Gastroesophageal sphincter (tissue), 4 donors: ENCODE results near the gene CUL9. TPM values are rescaled to one million over a fixed set of nuclear protein-coding genes. Genes with fewer than 3 reads are reported as not detected.

ENCODE experiments used
- ATAC-seq: fragments of 150-250 bp; one replicate; pipeline ENCODE4 v1.9.1; 2016; ENCODE audit warnings: mild to moderate bottlenecking, moderate library complexity
- H3K27ac ChIP-seq, 4 donors: fragments of 200-600 bp; sonication (generic) in 3 of 4; 1 replicate in 3 of 4; 2 replicates in 1 of 4; pipeline ENCODE4 v1.5.1; 2016 to 2019
- H3K27me3 ChIP-seq: fragments of 200-600 bp; sonication (generic); one replicate; pipeline ENCODE4 v1.5.1; 2019
- H3K36me3 ChIP-seq, 2 donors: fragments of 200-600 bp; sonication (generic); one replicate each; pipeline ENCODE4 v1.5.1; 2019; ENCODE audit warnings: control low read depth in 1 of 2
- H3K4me1 ChIP-seq, 3 donors: fragments of 200-600 bp; sonication (generic); 1 replicate in 2 of 3; 2 replicates in 1 of 3; pipeline ENCODE4 v1.5.1; 2016 to 2019; ENCODE audit warnings: control low read depth in 2 of 3
- H3K4me3 ChIP-seq, 2 donors: fragments of 200-600 bp; sonication (generic); one replicate each; pipeline ENCODE4 v1.5.1; 2019; ENCODE audit warnings: mild to moderate bottlenecking in 1 of 2, moderate library complexity in 1 of 2
- H3K9me3 ChIP-seq, 3 donors: fragments of 200-600 bp; sonication (generic); one replicate each; pipeline ENCODE4 v1.5.1; 2017 to 2019; ENCODE audit warnings: control low read depth in 2 of 3
- EP300 ChIP-seq: sonication (generic); formaldehyde crosslinking; IDR thresholded peaks from one replicate; pipeline ENCODE4 v1.6.1; 2017; ENCODE audit warnings: antibody characterized with exemption, mild to moderate bottlenecking
- POLR2A ChIP-seq, 2 donors: fragments of 450-650 bp; IDR thresholded peaks; one replicate each; pipeline ENCODE4 v1.6.1; 2017; ENCODE audit warnings: antibody characterized with exemption in 2 of 2, mild to moderate bottlenecking in 2 of 2, moderate library complexity in 1 of 2
- POLR2AphosphoS5 ChIP-seq: sonication (generic); formaldehyde crosslinking; IDR thresholded peaks from one replicate; pipeline ENCODE4 v1.6.1; 2017; ENCODE audit warnings: antibody characterized with exemption
- WGBS, 2 donors: methylation state at CpG; one replicate each; pipeline ENCODE4 v1.1.5; 2018; ENCODE audit warnings: low coverage in 1 of 2; 5-methylcytosine and 5-hydroxymethylcytosine counted together
- total RNA-seq, 4 donors: library from RNA; depleted of rRNA; stranded (reverse); fragments of >200 nt; gene quantifications; one replicate each; pipeline ENCODE4 v1.1.0, GENCODE V29; 2016
- TF ChIP-seq, protein P1 (sequence below), 4 experiments: fragments of 200-600 bp in 2 of 4; fragments of 450-650 bp in 2 of 4; sonication (generic) in 1 of 4; IDR thresholded peaks; one replicate each; pipeline ENCODE4 v1.5.1; 2017 to 2019; ENCODE audit warnings: antibody characterized with exemption in 4 of 4, mild to moderate bottlenecking in 2 of 4, moderate library complexity in 2 of 4

CUL9 gene
- total RNA-seq, 4 donors from 2014 or later: 23.2 to 36.6 (median 24.2) TPM

DNA sequence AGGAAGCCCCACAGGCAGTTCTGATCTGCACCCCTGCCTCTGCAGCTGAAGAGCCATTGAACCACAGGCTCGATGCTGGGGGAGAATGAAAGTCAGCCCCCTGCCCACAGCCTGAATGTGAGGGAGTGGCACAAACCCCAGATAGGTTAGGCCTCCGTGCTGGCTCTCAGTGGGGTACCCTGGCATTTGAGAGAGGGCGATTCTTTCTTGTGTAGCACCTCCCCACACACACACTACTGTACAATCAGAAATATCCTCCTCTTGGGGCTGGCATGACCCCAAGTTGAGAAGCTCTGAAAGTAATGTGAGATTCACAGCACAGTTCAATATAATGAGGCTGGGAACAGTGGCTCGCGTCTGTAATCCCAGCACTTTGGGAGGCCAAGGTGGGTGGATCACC, 79.2 kb downstream of the CUL9 start:
- H3K9me3 ChIP-seq: no peaks in the 10 kb centered on the region
- H3K27ac ChIP-seq: no peak overlapping the region
- 74 to 100% methylated on average over 2 to 5 of the region's 5 CpGs for WGBS, 2 donors
- H3K36me3 ChIP-seq: no peaks in the 10 kb centered on the region
- H3K4me1 ChIP-seq: no peaks in the 10 kb centered on the region
- H3K4me3 ChIP-seq: no peak overlapping the region
- no peak for ATAC-seq
- H3K27me3 ChIP-seq: peaks cover 21% of the 10 kb centered on the region
- no peak for TF ChIP-seq EP300
- no peak for TF ChIP-seq POLR2A (IDR thresholded peaks at IDR 0.05)
- TF ChIP-seq POLR2AphosphoS5: no peak
- TF ChIP-seq, protein P1, sequence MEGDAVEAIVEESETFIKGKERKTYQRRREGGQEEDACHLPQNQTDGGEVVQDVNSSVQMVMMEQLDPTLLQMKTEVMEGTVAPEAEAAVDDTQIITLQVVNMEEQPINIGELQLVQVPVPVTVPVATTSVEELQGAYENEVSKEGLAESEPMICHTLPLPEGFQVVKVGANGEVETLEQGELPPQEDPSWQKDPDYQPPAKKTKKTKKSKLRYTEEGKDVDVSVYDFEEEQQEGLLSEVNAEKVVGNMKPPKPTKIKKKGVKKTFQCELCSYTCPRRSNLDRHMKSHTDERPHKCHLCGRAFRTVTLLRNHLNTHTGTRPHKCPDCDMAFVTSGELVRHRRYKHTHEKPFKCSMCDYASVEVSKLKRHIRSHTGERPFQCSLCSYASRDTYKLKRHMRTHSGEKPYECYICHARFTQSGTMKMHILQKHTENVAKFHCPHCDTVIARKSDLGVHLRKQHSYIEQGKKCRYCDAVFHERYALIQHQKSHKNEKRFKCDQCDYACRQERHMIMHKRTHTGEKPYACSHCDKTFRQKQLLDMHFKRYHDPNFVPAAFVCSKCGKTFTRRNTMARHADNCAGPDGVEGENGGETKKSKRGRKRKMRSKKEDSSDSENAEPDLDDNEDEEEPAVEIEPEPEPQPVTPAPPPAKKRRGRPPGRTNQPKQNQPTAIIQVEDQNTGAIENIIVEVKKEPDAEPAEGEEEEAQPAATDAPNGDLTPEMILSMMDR (IDR thresholded peaks at IDR 0.05): no peak

DNA sequence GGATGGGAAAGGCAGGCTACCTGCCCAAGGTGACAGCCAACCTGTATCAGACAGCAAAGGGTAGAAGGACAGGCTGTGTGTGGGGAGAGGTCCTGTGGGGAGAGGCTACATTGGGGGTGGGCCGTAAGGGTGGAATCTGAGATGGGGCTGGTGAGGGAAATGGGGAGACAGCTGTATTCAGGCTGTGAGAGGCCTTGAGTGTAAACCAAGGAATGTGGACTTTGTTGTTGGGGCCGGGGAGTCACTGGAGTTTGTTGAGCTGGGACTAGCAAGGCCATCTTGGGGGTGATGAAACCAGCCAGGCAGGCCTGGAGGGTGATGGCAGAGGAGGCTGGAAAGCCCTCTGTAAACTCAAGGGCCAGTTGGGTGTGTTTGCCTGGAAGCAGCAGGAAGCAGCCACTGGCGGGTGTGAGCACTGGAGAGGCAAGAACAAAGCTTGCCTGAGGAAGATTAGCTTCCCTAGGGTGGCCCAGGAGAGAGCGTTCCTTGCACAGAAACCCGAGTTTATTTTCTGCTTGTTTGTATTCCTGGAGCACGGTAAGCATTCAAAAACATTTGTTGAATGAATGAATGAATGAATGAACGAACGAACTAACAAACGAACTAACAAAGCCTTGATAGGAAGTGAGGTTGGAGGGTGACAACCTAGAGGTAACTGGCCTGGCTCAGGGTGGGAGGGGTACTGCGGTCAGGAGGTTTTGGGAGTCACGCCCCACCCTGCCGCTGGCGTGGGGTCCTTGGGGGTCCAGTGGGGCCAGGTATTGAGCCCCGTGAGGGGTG, 80.2 kb downstream of the CUL9 start:
- TF ChIP-seq POLR2AphosphoS5: no peak
- no peak for TF ChIP-seq POLR2A (IDR thresholded peaks at IDR 0.05)
- no peak for TF ChIP-seq EP300
- TF ChIP-seq, protein P1 (IDR thresholded peaks at IDR 0.05): no peak
- ATAC-seq: no peak
- Histone ChIP-seq H3K9me3 (no peaks in the 10 kb centered on the region), H3K27me3 (peaks cover 15% of the 10 kb centered on the region), H3K27ac (no peak overlapping the region), H3K4me3 (no peak overlapping the region), H3K36me3 (no peaks in the 10 kb centered on the region), H3K4me1 (no peaks in the 10 kb centered on the region)
- WGBS, 2 donors: 72 to 85% methylated on average over 10 to 11 of the region's 14 CpGs

DNA sequence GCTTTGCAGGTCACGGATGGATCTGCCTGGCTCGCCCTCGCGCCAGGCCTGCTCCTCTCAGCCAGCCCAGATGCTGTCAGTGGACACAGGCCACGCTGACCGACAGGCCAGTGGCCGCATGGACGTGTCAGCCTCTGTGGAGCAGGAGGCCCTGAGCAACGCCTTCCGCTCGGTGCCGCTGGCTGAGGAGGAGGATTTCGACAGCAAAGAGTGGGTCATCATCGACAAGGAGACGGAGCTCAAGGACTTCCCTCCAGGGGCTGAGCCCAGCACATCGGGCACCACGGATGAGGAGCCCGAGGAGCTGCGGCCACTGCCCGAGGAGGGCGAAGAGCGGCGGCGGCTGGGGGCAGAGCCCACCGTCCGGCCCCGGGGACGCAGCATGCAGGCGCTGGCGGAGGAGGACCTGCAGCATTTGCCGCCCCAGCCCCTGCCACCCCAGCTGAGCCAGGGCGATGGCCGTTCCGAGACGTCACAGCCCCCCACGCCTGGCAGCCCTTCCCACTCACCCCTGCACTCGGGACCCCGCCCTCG, 80.9 kb downstream of the CUL9 start:
- no peak for ATAC-seq
- H3K9me3 ChIP-seq: no peaks in the 10 kb centered on the region
- no peak overlapping the region for H3K27ac ChIP-seq
- H3K4me3 ChIP-seq: no peak overlapping the region
- H3K4me1 ChIP-seq: peaks cover 0 to 4% (median 0%) of the 10 kb centered on the region in 3 donors
- WGBS, 2 donors: 80% methylated on average over 1 of the region's 39 CpGs; no CpG with 5 or more reads in 1 of the 2 donors
- no peaks in the 10 kb centered on the region for H3K36me3 ChIP-seq
- TF ChIP-seq POLR2AphosphoS5: no peak
- TF ChIP-seq, protein P1 (IDR thresholded peaks at IDR 0.05): no peak
- H3K27me3 ChIP-seq: peaks cover 10% of the 10 kb centered on the region

DNA sequence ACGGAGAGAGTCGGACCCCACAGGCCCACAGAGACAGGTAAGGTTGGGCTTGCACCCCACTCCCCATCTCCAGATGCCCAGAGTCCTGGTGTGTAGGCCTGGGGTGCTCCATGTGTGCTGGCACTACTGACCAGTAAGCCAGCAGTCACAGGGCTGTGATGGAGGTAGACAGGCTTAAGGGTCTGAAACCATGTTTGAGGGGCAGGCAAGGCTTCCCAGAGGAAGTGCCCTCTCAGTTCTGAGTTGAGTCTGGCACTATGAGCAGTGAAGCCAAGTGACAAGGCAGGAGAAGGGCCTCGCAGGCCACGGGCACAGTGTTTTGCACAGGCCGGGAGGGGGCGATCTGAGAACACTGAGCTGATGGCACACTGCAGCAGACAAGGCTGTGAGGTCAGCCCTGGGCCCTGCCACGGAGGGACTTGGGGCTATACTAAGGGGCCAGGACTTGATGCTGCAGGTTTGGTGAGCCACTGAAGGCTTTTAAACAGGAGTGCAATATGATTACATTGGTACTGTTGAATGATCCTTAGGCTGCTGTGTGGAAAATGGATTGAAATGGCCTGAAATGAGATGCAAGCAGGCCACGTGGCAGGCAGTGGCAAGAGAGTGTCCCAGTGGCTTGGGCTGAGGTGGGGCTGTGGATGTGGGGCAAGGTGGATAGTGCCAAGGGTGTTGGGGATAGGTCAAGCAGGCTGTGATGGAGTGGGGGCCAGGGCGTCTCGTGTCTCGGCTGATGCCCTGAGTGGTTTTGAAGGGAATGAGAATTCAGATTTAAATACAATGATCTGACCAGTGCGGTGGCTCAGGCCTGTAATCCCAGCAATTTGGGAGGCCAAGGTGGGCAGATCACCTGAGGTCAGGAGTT, 81.5 kb downstream of the CUL9 start:
- WGBS, 2 donors: 13 to 89% methylated on average over 3 of the region's 12 CpGs
- no peak overlapping the region for H3K4me3 ChIP-seq
- peak; percentile 78 for ATAC-seq
- TF ChIP-seq POLR2A (IDR thresholded peaks at IDR 0.05): no peak
- TF ChIP-seq POLR2AphosphoS5: no peak
- TF ChIP-seq, protein P1 (IDR thresholded peaks at IDR 0.05): peak in 3 of 4 experiments; percentile 58 to 86 (median 74)
- no peak for TF ChIP-seq EP300
- H3K27me3 ChIP-seq: peaks cover 8% of the 10 kb centered on the region
- no peaks in the 10 kb centered on the region for H3K9me3 ChIP-seq
- no peaks in the 10 kb centered on the region for H3K36me3 ChIP-seq
- H3K4me1 ChIP-seq: peaks cover 0 to 11% (median 0%) of the 10 kb centered on the region in 3 donors
- H3K27ac ChIP-seq: no peak overlapping the region
